ENCODE results near the gene DUS2.
"Not testable (repeated sequence)": the region's sequence is repeated elsewhere in the genome, so short reads cannot be mapped to it uniquely, and the experiment has no call there.

DUS2 gene

DNA sequence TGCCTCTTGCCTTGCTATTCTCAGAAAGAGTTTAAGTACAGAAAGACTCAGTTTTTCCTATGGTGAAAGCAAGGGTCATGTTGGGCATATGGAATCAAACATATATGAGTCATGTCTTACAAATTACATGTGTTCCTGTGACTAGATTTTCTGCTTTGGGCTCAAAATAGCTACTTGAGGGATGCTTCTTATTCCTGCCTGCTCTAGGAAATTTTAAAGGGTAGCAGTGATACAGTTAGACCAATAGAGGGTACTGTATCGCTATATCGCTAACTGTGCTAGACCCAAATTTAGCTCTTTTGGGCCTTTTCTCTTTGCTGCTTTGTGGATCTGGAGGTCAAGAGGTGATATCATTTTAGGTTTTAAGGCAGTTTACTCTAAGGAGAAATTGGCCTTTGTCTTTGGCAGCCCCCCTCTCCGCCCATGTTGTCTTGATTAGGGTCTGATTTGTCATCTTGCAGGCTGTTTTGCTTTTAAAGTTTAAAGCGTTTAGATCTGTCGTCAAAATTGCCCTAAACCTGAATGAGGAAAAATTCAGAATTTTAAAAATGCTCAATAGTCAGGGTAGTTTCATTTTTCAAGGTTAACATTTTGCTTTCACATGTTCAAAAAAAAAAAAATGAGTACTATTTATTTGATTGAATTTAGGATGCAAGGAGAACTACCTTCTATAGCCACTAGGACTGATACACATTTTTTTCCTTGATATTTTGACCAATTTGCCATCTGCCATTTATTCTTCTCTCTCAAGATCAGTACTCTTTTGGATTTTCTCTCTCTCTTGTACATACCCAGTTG lies 70.9 kb downstream of the DUS2 start:
- DNase-seq = no peak

DNA sequence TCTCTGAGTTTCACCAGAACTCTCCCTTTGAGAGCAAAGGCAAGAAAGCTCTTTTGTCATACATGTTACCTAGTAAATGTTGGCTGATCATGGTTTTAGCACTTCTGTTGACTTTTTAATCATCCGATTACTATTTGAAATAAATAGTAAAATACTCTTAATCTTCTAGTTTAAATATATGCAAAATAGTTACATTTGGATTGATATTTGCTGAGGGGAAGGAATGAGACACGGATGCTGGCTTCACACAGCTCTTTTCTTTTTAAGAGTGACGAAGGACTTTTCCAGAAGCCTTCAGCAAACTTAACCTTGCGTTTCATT lies 71.5 kb downstream of the DUS2 start:
- DNase-seq = no peak

DNA sequence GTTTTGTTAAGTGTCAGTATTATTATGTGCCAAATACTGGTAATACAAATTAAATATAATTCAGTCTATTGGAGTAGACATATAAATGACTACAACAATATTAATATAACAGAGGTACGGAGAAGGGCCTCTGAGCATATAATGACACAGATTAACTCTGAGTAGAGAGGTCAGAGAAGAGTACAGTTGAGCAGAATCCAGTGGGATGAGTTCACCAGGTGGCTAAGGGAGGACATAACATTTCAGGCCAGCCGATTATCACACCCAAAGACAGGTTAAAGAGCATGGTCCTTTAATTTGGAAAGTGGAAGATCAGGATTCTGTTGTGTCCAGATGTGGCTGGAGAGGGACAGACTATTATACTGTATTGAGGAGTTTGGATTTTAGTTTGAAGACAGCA lies 73.4 kb downstream of the DUS2 start:
- no peak for DNase-seq

DNA sequence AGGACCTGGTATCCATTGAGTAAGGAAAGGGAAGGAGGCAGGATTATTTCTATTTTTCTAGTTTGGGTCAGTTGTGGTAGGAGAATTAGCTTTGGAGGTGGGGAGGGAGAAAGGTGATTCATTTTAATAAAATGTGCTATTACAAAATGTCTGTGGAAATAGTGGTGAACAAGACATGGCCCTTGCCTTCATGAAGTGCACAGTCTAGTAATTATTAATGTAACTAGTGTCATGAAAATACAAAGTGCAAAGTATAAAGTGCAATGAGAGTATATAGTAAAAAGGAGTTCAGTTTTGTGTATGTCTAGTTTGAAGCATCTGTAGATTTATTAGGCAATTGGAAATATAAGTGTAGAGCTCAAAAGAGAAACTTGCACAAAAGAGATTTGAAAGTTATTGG lies 74.0 kb downstream of the DUS2 start:
- DNase-seq = no peak

DNA sequence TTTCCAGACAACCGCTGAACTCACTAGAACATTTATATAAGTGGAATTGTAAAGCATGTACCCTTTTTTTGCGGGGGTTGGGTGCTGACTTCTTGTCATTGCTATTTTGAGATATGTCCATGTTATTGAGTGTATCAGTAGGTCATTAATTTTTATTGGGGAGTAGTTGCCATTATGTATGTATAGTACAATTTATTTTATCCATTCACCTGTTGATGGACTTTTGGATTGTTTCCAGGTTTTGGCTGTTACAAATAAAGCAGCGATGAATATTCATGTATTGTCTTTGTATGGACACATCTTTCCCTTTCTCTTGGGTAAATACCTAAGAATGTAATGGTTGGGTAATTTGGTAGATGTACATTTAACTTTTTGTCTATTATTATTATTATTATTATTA lies 74.8 kb downstream of the DUS2 start:
- no peak for DNase-seq

DNA sequence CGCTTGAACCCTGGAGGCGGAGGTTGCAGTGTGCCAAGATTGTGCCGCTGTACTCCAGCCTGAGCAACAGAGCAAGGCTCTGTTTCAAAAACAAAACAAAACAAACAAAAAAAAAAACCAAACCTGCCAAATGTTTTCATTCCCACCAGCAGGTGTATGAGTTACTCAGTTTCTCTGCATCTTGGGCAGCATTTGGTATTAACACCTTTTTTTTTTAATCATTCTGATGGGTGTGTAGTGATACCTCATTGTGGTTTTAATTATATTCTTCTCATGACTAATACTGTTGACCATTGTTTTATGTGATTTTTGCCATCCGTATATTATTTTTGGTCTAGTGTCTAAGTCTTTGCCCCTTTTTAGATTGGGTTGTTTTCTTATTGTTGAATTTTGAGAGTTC lies 77.4 kb downstream of the DUS2 start:
- DNase-seq = no peak

DNA sequence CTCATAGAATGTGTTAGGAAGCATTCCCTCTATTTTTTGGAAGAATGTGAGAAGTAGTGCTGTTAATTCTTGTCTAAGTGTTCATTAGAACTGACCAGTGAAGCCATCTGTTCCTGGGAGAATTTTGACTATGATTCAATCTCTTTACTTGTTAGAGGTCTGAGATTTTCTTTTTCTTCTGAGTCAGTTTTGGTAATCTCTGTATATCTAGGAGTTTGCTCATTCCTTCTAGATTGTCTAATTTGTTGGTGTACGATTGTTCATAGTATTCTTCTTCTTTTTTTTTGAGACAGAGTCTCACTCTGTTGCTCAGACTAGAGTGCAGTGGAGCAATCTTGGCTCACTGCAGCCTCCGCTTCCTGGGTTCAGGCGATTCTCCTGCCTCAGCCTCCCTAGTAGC lies 82.5 kb downstream of the DUS2 start:
- no peak for DNase-seq

DNA sequence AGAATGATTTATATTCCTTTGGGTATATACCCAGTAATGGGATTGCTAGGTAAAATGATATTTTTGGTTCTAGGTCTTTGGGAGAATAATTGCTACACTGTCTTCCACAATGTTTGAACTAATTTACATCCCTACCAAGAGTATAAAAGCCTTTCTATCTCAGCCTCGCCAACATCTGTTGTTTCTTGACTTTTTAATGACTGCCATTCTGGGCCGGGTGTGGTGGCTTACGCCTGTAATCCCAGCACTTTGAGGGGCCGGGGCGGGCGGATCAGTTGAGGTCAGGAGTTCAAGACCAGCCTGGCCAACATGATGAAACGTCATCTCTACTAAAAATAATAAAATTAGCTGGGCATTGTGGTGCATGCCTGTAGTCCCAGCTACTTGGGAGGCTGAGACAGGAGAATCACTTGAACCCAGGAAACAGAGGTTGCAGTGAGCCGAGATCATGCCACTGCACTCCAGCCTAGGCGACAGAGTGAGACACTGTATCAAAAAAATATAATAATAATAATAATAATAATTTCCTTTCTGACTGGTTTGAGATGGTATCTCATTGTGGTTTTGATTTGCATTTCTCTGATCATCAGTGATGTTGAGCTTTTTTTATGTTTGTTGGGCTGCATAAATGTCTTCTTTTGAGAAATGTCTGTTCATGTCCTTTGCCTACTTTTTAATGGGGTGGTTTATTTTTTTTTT lies 84.3 kb downstream of the DUS2 start:
- DNase-seq = not testable (repeated sequence)

DNA sequence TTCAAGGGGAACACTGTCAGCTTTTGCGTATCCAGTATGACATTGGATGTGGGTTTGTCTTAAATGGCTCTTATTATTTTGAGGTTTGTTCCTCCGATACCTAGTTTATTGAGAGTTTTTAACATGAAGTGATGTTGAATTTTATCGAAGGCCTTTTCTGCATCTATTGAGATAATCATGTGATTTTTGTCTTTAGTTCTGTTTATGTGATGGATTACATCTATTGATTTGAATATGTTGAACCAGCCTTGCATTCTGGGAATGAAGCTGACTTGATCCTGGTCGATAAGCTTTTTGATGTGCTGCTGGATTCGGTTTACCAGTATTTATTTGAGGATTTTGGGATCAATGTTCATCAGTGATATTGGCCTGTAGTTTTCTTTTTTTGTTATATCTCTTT lies 86.1 kb downstream of the DUS2 start:
- DNase-seq = not testable (repeated sequence)

DNA sequence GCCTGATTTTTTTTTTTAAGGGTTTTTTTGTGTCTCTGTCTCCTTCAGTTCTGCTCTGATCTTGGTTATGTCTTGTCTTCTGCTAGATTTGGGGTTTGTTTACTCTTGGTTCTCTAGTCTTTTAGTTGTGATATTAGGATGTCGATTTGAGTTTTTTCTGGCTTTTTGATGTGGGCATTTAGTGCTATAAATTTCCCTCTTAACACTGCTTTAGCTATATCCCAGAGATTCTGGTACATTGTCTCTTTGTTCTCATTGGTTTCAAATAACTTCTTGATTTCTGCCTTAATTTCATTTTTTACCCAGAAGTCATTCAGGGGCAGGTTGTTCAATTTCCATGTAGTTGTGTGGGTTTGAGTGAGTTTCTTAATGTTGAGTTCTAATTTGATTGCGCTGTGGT lies 87.5 kb downstream of the DUS2 start:
- DNase-seq = not testable (repeated sequence)

DNA sequence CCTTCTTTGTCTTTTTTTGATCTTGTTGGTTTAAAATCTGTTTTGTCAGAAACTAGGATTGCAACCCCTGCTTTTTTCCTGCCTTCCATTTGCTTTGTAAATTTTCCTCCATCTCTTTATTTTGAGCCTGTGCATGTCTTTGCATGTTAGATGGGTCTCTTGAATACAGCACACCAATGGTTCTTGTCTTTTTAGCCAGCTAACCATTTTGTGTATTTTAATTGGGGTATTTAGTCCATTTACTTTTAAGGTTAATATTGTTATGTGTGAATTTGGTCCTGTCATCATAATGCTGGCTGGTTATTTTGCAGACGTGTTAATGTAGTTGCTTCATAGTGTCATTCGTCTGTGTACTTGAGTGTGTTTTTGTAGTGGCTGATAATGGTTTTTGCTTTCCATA lies 88.3 kb downstream of the DUS2 start:
- no peak for DNase-seq

DNA sequence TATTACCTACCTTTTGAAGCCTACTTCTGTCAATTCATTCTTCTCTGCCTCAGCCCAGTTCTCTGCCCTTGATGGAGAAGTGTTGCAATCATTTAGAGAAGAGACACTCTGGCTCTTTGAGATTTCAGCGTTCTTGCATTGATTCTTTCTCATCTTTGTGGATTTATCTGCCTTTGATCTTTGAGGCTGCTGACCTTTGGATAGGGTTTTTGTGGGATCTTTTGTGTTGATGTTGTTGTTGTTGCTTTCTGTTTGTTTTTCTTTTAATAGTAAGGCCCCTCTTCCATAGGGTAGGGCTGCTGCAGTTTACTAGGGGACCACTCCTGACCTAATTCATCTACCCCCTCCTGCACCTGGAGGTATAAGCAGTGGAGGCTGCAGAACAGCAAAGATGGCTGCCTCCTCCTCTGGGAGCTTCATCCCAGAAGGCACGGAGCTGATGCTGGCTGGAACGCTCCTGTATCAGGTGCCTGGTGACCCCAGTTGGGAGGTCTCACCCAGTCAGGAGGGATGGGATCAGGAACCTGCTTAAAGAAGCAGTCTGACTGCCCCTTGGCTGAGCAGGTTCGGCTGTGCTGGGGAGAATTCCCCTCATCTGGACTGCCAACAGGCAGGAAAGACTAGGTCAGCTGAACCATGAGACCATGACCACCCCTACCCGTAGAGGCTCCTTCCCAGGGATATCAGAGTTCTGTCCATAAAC lies 90.1 kb downstream of the DUS2 start:
- DNase-seq = no peak

DNA sequence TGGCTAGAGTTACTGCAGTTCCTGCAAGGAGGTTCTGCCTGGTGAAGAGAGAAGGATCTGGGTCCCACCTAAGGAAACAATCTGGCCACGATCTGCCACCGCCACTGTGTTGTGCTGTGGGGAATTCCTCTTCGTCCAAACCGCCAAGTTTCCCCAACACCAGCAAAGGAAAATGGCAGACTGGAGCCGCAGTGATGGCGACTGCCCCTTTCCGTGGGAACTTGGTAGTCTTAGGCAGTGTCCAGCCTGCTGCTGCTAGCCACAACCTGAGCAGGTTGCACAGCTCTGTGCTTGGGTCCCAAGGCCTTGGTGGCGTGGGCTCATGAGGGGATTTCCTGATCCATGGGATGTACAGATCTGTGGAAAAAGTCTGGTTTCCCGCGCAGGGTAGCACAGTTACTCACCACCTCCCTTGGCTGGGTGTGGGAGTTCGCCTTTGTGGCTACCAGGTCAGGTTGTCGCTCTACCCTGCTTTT lies 90.7 kb downstream of the DUS2 start:
- DNase-seq = no peak

DNA sequence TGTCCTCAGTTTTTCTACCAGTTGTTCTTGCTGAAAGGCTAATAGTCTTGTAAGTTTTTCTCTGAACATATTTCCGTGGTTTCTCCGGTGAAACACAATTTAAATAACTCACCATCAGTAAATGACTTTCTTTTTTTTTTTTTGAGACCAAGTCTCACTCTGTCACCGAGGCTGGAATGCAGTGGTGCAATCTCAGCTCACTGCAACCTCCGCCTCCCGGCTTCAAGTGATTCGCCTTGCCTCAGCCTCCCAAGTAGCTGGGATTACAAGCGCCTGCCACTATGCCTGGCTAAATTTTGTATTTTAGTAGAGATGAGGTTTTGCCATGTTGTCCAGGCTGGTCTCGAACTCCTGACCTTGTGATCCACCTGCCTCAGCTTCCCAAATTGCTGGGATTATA lies 91.9 kb downstream of the DUS2 start:
- DNase-seq = not testable (repeated sequence)

DNA sequence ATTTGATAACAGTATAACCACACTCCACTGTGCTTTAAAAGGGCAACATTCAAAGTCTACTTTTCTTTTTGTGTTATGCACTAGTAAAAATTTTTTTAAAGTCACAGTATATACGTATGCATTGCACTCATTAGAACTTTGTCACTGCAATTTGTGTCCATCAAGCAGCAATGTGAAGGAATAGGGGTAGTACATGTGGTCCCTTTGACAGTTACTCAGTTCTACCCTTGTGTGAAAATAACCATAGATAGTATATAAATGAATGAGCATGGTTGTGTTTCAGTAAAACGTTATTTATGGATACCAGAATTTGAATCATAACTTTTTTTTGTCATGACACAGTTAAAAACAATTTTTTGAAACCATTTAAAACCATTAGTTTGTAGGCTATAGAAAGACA lies 92.8 kb downstream of the DUS2 start:
- no peak for DNase-seq

DNA sequence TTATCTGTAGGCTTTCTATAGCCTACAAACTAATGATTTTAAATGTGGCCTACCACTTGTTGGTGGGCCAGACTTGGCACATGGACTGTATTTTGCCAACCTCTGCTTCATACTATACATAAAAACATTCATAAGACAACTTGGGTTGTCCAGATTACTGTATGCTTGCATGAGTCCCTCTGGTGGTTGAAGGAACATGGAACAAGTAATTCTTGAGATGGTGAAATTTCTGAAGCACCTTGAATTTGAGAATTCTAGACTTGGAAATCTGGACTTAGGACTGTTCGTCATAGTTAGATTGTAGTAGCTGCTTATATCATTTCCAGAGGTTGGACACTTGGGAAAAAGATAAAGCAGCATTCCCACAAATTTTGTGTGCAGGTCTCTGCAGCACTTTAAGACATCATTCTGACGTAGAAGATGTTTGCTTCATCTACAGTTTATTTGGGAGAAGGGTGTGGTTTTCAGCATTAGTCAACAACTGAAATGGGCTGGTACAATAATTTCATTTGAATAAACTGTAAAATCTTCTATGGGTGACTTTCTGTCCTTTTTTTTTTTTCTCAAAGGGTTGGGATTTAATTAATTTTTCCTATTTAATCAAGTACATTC lies 93.3 kb downstream of the DUS2 start:
- DNase-seq = no peak

DNA sequence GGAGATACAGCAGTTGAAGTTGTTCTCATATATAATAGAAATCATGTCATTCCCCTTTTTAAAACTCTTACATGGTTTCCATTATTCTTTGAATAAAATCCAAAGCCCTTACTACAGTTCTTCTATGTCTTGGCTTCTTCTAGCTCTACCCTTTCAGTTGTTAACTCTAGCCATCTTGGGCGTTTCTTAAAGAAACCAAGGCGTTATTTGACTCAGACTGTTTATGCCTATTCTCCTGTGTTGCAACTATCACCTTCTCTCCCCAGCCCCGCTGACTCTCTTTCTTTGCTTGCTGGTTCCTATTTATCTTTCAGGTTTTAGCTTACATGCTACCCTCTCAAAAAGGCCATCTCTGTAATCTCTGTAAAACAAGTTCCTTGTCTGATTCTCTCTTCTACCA lies 94.8 kb downstream of the DUS2 start:
- DNase-seq = no peak

DNA sequence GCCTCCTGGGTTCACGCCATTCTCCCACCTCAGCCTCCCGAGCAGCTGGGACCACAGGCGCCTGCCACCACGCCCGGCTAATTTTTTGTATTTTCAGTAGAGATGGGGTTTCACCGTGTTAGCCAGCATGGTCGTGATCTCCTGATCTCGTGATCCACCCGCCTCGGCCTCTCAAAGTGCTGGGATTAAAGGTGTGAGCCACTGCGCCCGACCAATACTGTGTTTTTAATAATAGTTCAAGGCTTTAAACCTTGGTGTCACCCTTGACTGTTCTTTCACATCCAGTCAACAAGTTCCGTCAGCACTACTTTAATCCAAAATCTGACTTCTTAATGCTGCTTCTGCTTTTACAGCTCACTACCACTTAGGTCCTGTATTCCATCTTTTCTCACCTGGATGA lies 95.9 kb downstream of the DUS2 start:
- not testable (repeated sequence) for DNase-seq

DNA sequence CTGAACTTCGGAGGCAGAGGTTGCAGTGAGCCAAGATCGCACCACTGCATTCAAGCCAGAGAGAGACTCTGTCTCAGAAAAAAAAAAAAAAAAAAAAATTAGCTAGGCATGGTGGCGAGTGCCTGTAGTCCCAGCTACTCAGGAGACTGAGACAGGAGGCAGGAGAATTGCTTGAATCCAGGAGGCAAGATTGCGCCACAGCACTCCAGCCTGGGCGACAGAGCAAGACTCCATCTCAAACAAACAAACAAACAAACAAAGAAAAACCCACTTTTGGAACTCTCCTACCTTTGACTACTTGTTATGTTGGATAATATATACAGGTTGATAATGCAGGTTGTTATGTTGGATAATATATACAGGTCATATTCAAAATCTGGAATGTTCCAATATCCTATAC lies 97.4 kb downstream of the DUS2 start:
- not testable (repeated sequence) for DNase-seq

DNA sequence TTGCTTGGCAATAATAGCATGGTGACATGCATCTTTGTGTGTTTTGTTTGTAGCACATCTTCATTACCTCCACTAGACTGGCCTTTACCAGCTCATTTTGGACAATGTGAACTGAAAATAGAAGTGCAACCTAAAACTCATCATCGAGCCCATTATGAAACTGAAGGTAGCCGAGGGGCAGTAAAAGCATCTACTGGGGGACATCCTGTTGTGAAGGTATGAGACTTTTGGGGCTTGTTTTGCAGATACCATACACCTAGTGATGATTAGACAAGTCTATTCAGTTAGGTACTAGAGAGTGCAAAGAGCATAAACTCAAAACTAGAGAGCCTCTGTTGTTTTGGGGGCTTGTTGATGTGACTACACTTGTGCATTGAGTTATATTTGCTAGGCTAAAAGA lies 103.3 kb downstream of the DUS2 start:
- no peak for DNase-seq

DNA sequence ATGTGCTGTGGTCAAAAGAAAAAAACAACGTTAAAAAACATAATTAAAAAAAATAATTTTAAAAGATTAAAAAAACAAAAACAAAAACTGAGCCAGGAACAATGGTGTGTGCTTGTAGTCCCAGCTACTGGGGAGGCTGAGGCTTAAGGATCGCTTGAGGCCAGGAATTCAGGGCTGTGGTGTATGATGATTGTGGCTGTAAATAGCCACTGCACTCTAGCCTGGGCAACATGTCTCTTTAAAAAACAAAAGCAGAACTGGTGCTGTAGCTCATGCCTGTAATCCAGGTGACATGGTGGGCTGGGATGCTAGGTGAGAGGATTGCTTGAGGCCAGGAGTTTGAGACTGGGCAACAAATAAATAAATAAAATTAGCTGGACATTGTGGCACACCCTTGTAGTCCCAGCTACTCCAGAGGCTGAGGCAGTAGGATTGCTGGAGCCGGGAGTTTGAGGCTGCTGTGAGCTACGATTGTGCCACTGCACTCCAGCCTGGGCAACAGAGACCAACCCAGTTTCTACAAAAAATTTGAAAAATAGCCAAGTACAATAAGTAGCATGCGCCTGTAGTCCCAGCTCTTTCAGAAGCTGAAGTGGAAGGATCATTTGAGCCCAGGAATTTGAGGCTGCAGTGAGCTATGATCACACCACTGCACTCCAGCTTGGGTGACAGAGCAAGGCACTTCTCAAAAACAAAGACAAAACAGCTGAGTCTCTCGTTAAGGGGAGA lies 105.7 kb downstream of the DUS2 start:
- DNase-seq = no peak

All from activated T-cell treated with anti-CD3 and anti-CD28 coated beads for 4 hours (primary cell).